Endometrium (tissue), 2 donors: ENCODE data around the gene CIP2A.

ENCODE experiments used
- FAIRE-seq: peaks from 2 replicates; lab custom pipeline; 2012; peaks lifted over from hg19 to GRCh38; lab: Jason Lieb, UNC
- donor health status: control.
- donor health status: control.

Gene CIP2A

DNA sequence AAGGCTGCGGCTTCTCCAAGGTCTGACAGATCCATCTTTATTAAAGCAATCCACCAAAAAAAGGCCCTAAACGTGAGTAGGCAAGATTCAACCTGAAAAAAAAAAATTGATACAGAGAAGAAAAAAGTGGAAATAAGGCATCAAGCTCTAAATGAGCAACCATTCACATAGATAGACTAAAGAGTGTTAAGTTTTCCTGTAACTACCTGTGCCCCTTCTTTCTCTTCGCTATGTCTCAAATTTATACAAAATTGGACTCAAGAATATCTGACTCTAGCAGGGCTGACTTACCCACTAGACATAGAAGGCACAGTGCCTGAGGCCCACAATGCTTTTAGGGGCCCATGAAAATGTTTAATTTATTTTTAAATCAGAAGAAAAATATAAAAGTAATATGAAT lies 78.7 kb downstream of the CIP2A start, which contains the start of gene MYH15:
MYH15 (minus strand) TSS at position 101 of the 400 bp plus-strand sequence; CDS start at position 35, 66 bp downstream.
- no peak for FAIRE-seq

DNA sequence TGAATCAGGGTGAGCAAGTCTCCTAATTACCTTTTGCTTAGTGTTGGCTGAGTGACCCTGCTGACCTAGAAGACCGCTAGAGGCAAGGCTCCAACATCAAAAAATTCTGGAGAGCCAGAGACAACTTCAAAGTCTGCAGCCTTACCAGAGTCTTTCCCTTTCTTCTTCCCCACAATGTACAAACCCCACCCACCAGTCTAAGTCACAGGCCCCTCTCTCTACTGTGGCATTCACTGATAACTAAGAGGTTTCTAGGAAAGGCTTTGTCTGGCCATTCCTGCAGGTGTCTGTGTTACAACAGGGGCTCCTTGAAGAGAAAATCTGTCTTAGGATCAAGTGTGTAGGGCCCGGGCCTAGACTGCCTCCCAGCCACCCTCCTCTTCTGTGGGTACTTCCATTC lies 79.4 kb downstream of the CIP2A start:
- no peak for FAIRE-seq

DNA sequence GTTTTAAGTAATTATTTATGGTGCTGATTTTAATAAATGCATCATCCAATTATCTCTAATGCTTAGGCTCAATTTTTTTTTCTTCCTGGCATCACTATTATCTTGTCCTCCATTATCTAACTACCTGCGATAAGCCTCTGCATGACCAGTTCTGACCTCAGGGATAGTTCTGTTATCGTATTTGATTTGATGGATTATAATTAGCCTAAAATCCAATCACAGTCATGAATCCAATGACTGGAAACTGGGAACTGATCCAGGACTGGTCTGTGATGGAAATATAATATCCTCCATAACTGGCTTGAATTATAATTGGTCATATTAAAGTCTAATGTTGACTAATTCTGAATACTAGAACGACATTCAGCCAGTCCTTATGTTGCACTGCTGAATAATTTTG lies 80.0 kb downstream of the CIP2A start:
- no peak for FAIRE-seq

DNA sequence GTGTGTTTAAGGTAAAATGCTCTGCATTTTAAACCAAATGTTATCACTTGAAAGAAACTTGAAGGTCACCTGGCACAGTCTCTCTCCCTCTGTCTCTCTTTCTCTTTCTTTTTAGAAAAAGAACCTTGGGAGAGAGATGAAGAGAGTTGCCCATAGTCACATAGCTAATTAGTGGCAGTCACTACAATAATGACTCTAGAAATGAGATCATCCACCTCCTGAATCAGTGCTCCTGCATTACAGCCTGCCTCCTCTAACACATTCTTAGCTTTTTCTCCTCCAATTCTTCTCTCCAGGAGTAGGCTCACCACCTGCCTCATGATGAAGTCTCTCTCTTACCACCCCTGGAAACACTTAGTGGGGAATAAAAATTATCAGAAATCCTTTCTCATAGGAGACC lies 81.3 kb downstream of the CIP2A start:
- no peak for FAIRE-seq

DNA sequence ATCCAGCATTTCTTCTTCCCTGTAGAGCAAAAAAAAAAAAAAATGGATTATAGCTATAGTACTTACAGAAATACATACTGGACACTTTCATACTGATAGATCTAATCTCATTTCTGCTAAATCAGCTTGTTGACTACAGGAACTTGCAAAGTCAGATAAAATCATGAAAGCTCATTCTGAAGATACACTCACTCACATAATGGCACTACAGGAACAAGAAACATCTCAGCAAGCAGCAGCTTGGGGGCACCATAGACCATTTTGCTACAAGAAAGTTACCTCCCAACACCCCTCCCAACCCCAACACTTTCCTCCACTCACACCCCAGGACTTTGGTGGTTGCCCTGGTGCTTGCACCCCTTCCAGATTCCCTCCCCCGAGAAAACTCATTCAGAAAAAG lies 83.4 kb downstream of the CIP2A start:
- no peak for FAIRE-seq

DNA sequence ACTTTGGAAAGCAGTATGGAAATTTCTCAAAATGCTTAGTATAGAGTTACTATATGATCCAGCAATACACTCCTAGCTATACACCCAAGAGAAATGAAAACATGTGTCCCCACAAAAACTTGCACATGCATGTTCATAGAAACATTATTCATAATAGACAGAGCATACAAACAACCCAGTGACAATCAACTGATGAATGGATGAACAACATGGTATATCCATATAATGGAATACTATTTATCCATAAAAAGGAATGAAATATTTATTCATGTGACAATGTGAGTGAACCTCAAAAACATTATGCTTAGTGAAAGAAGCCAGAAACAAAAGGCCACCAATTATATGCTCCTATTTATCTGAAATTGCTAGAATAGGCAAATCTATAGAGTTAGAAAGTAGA lies 85.5 kb downstream of the CIP2A start:
- FAIRE-seq: no peak

DNA sequence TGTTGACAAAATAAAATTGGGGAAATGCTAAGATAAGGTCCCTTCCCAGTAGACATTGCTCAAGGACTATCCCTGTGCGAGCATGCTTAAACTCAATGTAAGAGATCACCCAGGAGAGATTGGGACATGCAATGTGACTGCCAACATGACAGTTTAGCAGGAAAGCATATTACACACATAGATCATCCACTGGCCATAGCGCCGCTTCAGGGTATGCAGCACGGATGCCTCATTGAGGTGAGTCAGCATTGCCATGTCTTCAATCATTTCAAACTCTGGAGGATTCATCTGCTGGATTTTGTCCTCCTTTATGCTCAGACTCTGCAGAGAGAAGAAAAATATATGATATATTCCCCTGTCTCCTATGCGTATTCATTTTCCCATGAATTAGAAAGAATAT lies 87.7 kb downstream of the CIP2A start:
- FAIRE-seq: no peak

DNA sequence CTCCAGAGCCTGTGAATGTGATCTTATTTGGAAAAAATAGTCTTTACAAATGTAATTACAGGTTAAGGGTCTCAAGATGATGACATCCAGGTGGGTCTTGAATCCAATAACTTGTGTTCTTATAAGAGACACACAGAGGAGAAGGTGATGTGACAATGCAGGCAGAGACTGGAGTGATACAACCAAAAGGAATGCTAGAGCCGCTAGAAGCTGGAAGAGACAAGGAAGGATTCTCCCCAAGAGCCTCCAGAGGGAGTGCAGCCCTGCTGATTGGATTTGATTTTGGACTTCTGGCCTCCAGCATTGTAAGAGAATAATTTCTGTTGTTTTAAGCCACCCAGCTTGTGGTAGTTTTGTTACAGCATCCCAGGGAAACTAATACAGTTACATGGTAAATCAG lies 88.5 kb downstream of the CIP2A start:
- FAIRE-seq: no peak
